ENCODE results near the gene HSPA4L.

Gene HSPA4L

DNA sequence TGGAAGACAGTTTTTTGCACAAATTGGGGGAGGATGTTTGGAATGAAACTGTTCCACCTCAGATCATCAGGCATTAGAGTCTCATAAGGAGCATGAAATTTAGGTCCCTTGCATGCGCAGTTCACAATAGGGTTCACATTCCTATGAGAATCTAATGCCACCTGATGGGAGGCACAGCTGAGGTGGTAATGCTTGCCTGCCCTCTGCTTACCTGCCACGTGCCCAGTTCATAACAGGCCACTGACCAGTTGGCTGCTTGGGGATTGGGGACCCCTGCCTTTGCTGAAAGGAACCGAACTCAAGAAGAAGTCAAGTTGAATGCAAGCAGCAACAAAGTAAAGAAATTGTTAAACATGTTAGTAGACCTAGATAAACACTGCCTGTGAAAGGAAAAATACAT, 4.6 kb upstream of the HSPA4L start:
- H3K9me3 Mint-ChIP-seq = peaks cover 3% of the 10 kb centered on the region
- no peak overlapping the region for H3K4me3 Mint-ChIP-seq
- peaks cover 66% of the 10 kb centered on the region for H3K27me3 Mint-ChIP-seq
- no peaks in the 10 kb centered on the region for H3K36me3 Mint-ChIP-seq
- ATAC-seq = no peak
- H3K4me1 Mint-ChIP-seq = peaks cover 12% of the 10 kb centered on the region
- H3K27ac Mint-ChIP-seq = no peak overlapping the region

DNA sequence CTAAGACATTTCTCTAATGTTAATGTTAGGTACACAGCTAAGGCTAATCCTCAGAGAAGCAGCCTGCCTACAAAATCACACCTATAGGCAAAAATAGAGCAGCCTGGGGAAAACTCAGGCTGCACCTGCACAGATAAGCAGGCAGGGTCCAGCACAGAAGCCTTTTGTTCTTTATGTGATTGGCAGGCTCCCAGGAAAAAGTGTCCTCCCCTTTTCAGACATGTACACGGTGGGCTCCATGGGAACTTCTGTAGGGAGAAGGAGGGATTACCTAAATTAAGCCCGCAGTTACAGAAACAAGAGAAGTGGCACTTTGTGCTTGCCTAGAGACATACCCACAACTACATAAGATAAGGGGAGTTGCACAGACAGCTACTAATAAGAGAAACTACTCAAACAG, 4.0 kb upstream of the HSPA4L start:
- no peak overlapping the region for H3K27ac Mint-ChIP-seq
- H3K4me3 Mint-ChIP-seq = no peak overlapping the region
- H3K27me3 Mint-ChIP-seq = peaks cover 66% of the 10 kb centered on the region
- peaks cover 18% of the 10 kb centered on the region for H3K4me1 Mint-ChIP-seq
- no peak for ATAC-seq
- H3K9me3 Mint-ChIP-seq = peaks cover 4% of the 10 kb centered on the region
- H3K36me3 Mint-ChIP-seq = no peaks in the 10 kb centered on the region

DNA sequence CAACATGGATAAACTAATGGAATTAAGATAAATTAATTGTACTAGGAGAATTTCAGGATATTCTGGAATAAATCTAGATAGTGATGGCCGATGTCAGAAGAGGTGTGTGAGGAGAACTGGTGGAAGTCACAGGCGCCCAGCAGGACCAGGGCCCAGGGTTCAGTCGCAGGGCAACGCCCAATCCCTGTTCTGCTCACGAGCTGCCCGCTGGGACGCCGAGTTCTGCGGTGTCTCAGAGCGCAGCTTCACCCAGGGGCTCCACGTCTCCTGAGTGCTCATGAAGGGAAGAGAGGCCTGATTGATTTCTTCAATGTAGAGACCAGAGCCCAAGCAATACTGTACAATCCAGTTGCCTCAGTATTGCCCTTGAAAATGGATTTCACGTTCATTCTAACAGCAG, 1.5 kb upstream of the HSPA4L start:
- Mint-ChIP-seq H3K9me3 (peaks cover 6% of the 10 kb centered on the region), H3K4me1 (peaks cover 21% of the 10 kb centered on the region), H3K4me3 (no peak overlapping the region)

DNA sequence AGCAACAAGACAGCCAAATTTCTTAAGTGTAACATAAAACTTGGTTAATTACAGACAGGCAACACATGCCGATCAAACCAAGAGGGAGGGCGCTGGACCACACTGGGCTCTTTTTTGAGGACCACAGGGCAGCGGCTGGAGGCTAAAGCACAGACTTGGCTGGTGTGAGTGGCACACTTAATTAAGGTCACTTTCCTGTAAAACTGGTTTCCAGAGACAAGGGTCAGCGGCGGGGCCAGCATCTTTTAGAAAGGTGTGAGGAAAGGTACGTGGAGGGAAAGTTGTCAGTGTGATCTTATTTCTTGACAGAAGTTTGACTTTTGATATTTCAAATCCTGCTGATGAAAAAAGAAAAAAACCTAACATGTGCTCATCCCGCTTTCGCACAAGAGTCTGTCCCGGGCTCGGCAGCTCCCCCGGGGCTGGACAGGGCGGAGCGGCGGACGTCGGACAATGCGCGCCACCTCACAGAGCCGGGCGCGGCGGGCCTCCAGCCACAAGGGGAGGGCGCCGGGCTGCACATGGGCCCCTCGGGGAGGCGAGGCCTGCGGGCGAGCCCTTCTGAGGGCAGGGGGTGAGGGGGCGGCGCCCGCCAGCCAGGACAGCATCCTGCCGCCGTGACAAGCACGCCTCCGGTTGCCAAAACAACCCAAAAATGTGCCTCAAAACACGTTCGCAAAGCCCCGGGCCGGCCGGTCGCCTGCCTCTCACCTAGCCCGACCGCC, 660 bp upstream of the HSPA4L start:
- peak overlapping the region; percentile 84 for H3K27ac Mint-ChIP-seq
- H3K36me3 Mint-ChIP-seq = no peaks in the 10 kb centered on the region
- H3K9me3 Mint-ChIP-seq = peaks cover 6% of the 10 kb centered on the region
- H3K27me3 Mint-ChIP-seq = peaks cover 58% of the 10 kb centered on the region
- peak overlapping the region; percentile 84 for H3K4me3 Mint-ChIP-seq
- peaks cover 21% of the 10 kb centered on the region for H3K4me1 Mint-ChIP-seq
- ATAC-seq = peak; percentile 44

More for the DNA sequence above, 1.5 kb upstream of the HSPA4L start:
- Mint-ChIP-seq H3K36me3 (no peaks in the 10 kb centered on the region), H3K27me3 (peaks cover 62% of the 10 kb centered on the region), H3K27ac (no peak overlapping the region)
- no peak for ATAC-seq

DNA sequence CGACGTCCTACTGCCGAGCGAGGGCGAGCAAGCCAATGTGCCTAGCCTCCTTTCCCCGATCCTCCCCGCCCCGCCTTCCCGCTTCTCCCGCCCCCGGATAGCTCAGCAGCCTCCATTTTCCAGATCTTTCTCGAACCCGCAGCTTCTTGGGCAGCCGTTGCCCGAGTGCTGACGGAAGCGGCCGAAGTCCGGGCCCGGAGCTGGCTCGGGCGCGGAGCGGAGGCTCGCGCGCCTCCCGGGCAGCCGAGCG, 172 bp upstream of the HSPA4L start:
- ATAC-seq = peak; percentile 86
- H3K27ac Mint-ChIP-seq = peak overlapping the region; percentile 84

DNA sequence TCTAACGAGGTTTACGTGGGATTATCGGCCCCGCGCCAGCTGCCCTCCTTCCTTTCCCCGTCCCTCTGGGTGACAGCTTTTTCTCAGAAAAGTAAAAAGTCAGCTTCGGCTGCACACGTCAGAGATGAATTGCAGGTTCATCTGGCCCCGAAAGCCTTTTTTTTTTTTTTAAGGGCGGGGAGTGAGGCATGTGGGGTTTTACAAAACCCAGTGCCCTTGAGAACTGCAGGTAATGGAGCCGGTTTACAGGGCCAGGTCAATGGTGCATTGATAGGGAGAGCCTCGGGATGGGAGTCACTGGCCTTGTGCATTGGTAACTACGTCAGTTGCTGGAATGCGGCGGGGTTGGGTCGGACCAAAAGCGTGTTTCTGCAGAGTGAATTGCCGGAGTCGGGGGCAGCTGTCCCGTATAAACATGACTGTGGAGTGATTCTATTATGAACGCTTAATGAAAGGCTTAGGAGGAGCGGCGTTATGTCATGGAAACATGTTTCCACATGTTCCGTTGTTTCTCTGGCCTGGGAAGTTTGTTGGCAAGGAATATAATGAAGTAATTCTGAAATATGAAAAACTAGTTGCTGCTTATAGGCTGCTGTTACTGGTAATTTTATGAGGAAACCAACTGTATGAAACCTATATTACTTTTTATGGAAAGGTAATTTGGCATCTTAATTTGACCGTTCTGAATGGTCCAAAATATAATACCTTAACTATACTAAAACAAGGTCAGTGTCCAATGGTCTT, 1.1 kb downstream of the HSPA4L start:
- peaks cover 21% of the 10 kb centered on the region for H3K4me1 Mint-ChIP-seq
- peaks cover 6% of the 10 kb centered on the region for H3K9me3 Mint-ChIP-seq
- peaks cover 41% of the 10 kb centered on the region for H3K27me3 Mint-ChIP-seq
- peak overlapping the region; percentile 84 for H3K4me3 Mint-ChIP-seq
- no peaks in the 10 kb centered on the region for H3K36me3 Mint-ChIP-seq
- ATAC-seq = peak; percentile 44
- peak overlapping the region; percentile 84 for H3K27ac Mint-ChIP-seq

More for the DNA sequence above, 172 bp upstream of the HSPA4L start:
- Mint-ChIP-seq H3K9me3 (peaks cover 6% of the 10 kb centered on the region), H3K4me1 (peaks cover 21% of the 10 kb centered on the region), H3K27me3 (peaks cover 54% of the 10 kb centered on the region), H3K4me3 (peak overlapping the region; percentile 84), H3K36me3 (no peaks in the 10 kb centered on the region)

DNA sequence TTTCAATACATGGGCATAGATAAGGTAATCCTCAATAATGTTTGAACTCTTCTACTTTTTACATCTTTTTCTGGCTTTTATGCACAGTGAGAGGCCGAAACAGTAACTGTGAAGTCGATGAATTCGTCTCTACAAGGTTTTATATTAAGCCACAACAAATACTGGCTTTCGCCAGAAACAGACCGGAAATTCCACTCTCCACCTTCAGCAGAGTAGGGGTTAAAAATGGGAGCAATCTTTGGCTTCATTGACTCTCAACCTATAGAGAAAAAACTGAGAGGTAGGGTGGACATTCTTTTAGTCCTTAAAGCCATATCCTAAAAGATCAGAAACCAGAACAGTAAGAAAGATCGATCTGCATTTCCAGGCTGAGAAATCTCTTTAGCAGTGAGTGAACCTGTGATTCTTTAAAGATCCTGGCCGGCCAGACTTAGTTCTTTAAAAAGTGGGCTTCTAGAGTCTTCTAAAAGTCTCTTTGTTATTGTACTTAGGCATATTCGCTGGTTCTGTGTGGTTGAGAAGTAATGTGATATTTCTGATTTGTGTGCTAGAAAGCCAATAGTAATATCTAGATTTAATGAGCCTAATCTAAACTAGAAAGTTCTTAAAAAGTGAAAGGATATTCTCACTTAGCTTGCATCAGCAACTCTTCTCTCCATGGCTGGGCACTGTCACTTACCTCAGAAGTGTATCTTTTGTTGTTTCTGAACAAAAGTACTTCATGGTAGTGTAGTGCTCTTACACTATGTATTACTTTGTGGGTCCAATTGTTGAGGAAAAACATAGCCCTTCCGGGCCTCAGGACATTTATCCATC, 2.0 kb downstream of the HSPA4L start:
- ATAC-seq = no peak
- Mint-ChIP-seq H3K27ac (no peak overlapping the region), H3K27me3 (peaks cover 41% of the 10 kb centered on the region), H3K4me3 (no peak overlapping the region), H3K9me3 (peaks cover 6% of the 10 kb centered on the region), H3K36me3 (no peaks in the 10 kb centered on the region), H3K4me1 (peaks cover 21% of the 10 kb centered on the region)

DNA sequence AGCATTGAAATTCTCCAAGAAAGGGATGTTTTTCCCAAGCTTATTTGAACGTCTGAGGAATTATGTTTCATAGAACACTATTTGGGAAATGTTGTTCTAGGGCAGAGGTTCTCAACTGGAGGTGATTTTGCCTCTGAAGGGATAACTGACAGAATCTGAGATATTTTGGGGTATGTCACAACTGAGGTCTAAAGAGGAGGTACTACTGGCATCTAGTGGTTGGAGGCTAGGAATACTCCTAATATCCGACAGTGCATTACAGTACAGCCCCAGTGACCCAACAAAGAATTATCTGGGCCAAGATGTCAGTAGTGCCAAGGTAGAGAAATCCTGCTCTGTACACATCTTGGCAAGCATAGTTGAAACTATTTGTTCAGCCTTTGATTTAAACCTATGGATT, 6.4 kb downstream of the HSPA4L start:
- H3K36me3 Mint-ChIP-seq = no peaks in the 10 kb centered on the region
- H3K4me3 Mint-ChIP-seq = no peak overlapping the region
- H3K27me3 Mint-ChIP-seq = peaks cover 11% of the 10 kb centered on the region
- H3K9me3 Mint-ChIP-seq = no peaks in the 10 kb centered on the region
- no peaks in the 10 kb centered on the region for H3K4me1 Mint-ChIP-seq
- ATAC-seq = peak; percentile 43
- no peak overlapping the region for H3K27ac Mint-ChIP-seq

DNA sequence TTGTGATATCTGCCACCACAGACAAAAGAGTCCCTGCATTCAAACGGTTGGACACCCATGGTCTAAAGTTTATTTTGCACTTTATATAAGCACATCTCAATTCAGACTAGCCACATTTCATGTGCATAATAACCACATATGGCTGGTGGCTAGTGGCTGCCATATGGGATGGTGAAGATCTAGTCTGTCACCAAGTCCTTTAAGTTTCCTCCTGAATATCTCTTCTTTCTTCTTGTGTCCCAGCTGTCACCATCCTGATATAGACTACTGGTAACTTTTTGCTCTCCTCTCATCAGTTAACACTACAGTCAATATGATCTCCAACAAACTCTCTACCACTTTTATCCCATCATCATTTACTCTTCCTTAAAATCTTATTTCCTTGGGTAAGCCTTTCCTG, 9.3 kb downstream of the HSPA4L start:
- no peak overlapping the region for H3K27ac Mint-ChIP-seq
- peaks cover 24% of the 10 kb centered on the region for H3K27me3 Mint-ChIP-seq
- no peaks in the 10 kb centered on the region for H3K36me3 Mint-ChIP-seq
- H3K9me3 Mint-ChIP-seq = no peaks in the 10 kb centered on the region
- H3K4me1 Mint-ChIP-seq = no peaks in the 10 kb centered on the region
- no peak overlapping the region for H3K4me3 Mint-ChIP-seq
- no peak for ATAC-seq

DNA sequence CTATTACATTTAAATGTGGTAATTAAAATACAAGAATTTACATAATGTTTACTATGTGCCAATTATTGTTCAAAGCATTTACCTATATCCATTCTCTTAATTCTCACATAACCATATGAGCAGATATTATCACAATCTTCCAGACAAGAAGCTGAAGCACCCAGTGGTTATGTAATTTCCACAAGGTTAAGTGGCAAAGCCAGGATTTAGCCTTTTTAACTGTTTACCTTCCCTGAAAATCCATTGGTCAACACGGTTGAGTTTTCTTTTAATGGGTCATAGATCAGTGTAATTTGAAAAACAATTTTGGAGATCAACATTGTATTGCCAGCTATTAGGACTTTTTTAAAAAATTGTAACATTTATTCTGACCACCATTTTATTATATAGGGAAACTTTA, 11.4 kb downstream of the HSPA4L start:
- no peak overlapping the region for H3K4me3 Mint-ChIP-seq
- peaks cover 21% of the 10 kb centered on the region for H3K27me3 Mint-ChIP-seq
- no peaks in the 10 kb centered on the region for H3K36me3 Mint-ChIP-seq
- H3K4me1 Mint-ChIP-seq = no peaks in the 10 kb centered on the region
- H3K9me3 Mint-ChIP-seq = peaks cover 6% of the 10 kb centered on the region
- H3K27ac Mint-ChIP-seq = no peak overlapping the region
- ATAC-seq = no peak

DNA sequence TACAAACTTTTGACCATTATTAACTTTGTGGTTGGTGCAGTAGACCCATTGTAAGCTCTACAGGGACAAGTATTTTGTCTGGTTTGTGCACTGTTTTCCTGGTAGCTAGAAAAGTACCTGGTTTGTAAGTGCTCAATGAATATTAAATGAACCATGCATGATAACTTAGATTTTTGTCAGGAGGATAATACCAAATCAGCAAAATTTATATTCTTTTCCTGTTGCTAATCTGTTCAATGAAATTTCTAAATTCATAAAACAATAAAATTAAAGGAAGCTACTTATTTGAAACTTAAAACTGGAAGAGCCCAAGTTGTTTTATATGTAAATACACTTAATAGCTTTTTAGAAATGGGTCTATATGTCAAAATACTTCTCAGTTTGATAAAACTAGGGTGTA, 17.6 kb downstream of the HSPA4L start:
- no peak overlapping the region for H3K27ac Mint-ChIP-seq
- H3K36me3 Mint-ChIP-seq = no peaks in the 10 kb centered on the region
- peaks cover 23% of the 10 kb centered on the region for H3K27me3 Mint-ChIP-seq
- no peak for ATAC-seq
- no peaks in the 10 kb centered on the region for H3K4me1 Mint-ChIP-seq
- H3K9me3 Mint-ChIP-seq = peaks cover 6% of the 10 kb centered on the region
- H3K4me3 Mint-ChIP-seq = no peak overlapping the region

DNA sequence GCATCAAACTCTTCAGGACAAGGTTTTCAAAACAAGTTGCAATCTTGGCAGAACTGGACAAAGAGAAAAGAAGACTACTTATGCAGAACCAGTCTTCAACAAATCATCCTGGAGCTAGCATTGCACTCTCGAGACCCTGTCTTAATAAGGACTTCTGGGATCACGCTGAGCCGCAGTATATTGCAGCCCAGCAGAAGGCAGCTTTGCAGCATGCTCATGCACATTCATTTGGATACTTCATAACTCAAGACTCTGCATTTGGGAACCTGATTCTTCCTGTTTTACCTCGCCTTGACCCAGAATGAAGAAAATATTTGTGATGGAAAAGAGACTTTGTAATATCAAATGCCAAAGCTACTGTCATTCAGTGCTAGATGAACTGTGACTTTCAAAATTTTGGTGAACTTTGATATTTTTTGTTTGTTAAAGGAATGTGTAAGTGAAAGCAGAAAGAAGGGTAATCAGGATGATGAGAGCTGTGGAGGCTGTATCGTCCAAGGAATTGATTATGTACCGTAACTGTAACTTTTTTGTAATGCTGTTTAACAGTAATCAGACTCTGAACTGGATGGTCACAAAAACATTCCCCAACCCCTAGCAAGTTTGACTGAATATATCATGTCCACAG, 27.2 kb downstream of the HSPA4L start:
- Mint-ChIP-seq H3K27me3 (no peaks in the 10 kb centered on the region), H3K27ac (no peak overlapping the region), H3K4me1 (no peaks in the 10 kb centered on the region), H3K4me3 (no peak overlapping the region), H3K36me3 (no peaks in the 10 kb centered on the region), H3K9me3 (no peaks in the 10 kb centered on the region)
- peak; percentile 48 for ATAC-seq

DNA sequence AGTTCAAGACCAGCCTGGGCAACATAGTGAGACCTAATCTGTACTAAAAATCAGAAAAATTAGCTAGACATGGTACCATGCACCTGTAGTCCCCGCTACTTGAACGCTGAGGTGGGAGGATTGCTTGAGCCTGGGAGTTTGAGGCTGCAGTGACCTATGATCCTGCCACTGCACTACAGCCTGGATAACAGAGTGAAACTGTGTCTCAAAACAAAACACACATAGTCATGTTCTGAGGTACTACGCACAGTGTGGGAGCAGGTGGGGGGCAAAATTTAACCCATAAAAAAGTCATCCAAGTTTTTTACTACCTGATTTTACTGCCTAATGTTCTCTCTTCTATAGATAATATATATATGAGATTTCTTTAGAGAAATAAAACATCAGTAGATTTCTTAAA, 28.4 kb downstream of the HSPA4L start:
- no peak overlapping the region for H3K27ac Mint-ChIP-seq
- H3K36me3 Mint-ChIP-seq = no peaks in the 10 kb centered on the region
- no peaks in the 10 kb centered on the region for H3K4me1 Mint-ChIP-seq
- no peaks in the 10 kb centered on the region for H3K9me3 Mint-ChIP-seq
- no peak overlapping the region for H3K4me3 Mint-ChIP-seq
- H3K27me3 Mint-ChIP-seq = no peaks in the 10 kb centered on the region
- ATAC-seq = no peak

DNA sequence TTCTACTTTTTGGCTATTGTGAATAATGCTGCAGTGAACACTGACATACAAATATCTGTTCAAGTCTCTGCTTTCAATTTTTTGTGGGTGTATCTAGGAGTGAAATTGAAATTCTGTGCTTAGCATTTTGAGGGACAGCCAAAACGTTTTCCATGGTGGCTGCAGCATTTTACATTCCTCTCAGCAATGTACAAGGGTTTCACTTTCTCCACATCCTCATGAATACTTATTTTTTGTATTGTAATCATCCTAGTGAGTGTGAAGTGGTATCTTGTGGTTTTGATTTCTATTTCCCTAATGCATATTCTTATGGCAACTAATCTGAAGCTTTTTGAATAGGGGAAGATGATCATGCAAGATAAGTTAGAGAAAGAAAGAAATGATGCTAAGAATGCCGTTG, 40.3 kb downstream of the HSPA4L start:
- no peak overlapping the region for H3K4me3 Mint-ChIP-seq
- H3K36me3 Mint-ChIP-seq = no peaks in the 10 kb centered on the region
- H3K4me1 Mint-ChIP-seq = no peaks in the 10 kb centered on the region
- ATAC-seq = no peak
- H3K9me3 Mint-ChIP-seq = no peaks in the 10 kb centered on the region
- H3K27ac Mint-ChIP-seq = no peak overlapping the region
- peaks cover 11% of the 10 kb centered on the region for H3K27me3 Mint-ChIP-seq

DNA sequence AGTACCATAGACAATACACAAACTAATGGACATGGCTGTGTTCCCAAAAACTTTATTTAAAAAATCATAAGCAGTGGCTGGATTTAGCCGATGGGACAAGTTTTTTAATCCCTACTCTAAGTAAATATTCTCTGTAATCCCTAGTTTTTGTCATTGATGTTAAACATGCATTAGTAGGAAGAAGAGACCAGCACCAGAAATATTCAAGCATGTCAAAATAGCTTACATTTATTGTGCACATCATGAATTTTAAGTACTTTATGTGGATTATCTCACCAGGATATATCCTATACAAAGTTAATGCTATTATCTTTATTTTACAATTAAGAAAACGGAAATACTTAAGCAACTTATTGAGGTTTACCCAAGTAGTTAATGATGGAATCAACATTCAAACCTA, 46.0 kb downstream of the HSPA4L start:
- H3K36me3 Mint-ChIP-seq = no peaks in the 10 kb centered on the region
- H3K4me3 Mint-ChIP-seq = no peak overlapping the region
- ATAC-seq = no peak
- peaks cover 18% of the 10 kb centered on the region for H3K4me1 Mint-ChIP-seq
- H3K27me3 Mint-ChIP-seq = no peaks in the 10 kb centered on the region
- no peaks in the 10 kb centered on the region for H3K9me3 Mint-ChIP-seq
- no peak overlapping the region for H3K27ac Mint-ChIP-seq

Measured in stimulated activated memory B cell treated with anti-CD40 and anti-IgM and Interleukin-4, amounts not matched to agents 10 μg/mL and 1 μg/mL and 100 μg/mL, for 72 hours (primary cell).